Parathyroid adenoma (tissue), 2 donors: ENCODE measurements around the gene PNPLA3.

Experiments
- H2AFZ ChIP-seq: fragments of 300-600 bp; sonication (generic); one replicate; pipeline ENCODE4 v1.7.0; 2017; ENCODE audit warnings: antibody characterized with exemption, mild to moderate bottlenecking
- H3K27ac ChIP-seq: fragments of 300-600 bp; sonication (generic); one replicate; pipeline ENCODE4 v1.7.0; 2017
- H3K27me3 ChIP-seq: fragments of 300-600 bp; sonication (generic); one replicate; pipeline ENCODE4 v1.7.0; 2017; ENCODE audit warnings: low read length; ENCODE audit not compliant: control insufficient read depth, insufficient read depth
- H3K36me3 ChIP-seq: fragments of 300-600 bp; sonication (generic); one replicate; pipeline ENCODE4 v1.7.0; 2017; ENCODE audit warnings: low read length; ENCODE audit not compliant: control insufficient read depth, insufficient read depth
- H3K4me1 ChIP-seq: fragments of 300-600 bp; sonication (generic); one replicate; pipeline ENCODE4 v1.7.0; 2017; ENCODE audit warnings: control low read depth
- H3K4me2 ChIP-seq: fragments of 300-600 bp; sonication (generic); one replicate; pipeline ENCODE4 v1.7.0; 2017; ENCODE audit warnings: low read length
- H3K4me3 ChIP-seq: fragments of 300-600 bp; sonication (generic); one replicate; pipeline ENCODE4 v1.7.0; 2017; ENCODE audit warnings: low read depth, low read length
- H3K79me2 ChIP-seq: fragments of 300-600 bp; sonication (generic); one replicate; pipeline ENCODE4 v1.7.0; 2017; ENCODE audit warnings: control low read depth
- H3K9ac ChIP-seq: fragments of 300-600 bp; sonication (generic); one replicate; pipeline ENCODE4 v1.7.0; 2017; ENCODE audit warnings: mild to moderate bottlenecking
- H3K9me3 ChIP-seq: fragments of 300-600 bp; sonication (generic); one replicate; pipeline ENCODE4 v1.7.0; 2017; ENCODE audit warnings: low read length; ENCODE audit not compliant: control insufficient read depth
- TF ChIP-seq, protein P1 (sequence below): fragments of 300-600 bp; sonication (generic); IDR thresholded peaks from one replicate; pipeline ENCODE4 v1.7.0; 2017; ENCODE audit warnings: antibody characterized with exemption, mild to moderate bottlenecking
- donor health status: primary hyperparathyroidism.

The PNPLA3 gene

DNA sequence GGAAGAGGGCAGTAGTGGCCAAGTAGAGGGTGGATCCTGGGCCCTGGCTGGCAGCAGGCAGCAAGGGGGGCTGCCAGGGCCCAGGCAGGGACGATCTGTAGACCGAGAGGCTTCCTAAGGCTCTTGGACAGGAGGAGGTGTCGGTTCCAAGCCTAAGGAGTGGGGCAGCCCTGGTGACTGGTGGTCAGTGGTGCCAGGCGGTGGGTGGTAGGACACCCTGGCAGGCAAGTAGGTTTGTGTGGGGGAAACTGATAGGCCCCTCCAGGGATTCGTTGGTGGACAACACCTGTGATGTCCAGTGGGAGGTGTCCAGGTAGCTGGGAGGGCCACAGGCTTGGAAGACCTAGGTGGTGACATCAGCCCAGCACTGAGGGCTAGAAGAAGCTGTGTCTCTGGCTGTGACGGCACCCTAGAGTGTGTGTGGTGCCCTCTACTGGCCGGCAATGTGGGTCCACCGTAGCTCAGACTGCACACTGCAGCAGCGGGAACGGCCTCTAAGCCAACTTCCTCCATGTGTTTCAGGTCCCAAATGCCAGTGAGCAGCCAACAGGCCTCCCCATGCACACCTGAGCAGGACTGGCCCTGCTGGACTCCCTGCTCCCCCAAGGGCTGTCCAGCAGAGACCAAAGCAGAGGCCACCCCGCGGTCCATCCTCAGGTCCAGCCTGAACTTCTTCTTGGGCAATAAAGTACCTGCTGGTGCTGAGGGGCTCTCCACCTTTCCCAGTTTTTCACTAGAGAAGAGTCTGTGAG is 22.2 kb downstream of the PNPLA3 start:
- H3K27ac ChIP-seq = no peak overlapping the region
- H3K9ac ChIP-seq = no peak overlapping the region
- H3K79me2 ChIP-seq = no peaks in the 10 kb centered on the region
- no peak overlapping the region for H3K4me2 ChIP-seq
- H3K4me3 ChIP-seq = no peak overlapping the region
- no peaks in the 10 kb centered on the region for H3K9me3 ChIP-seq
- no peak overlapping the region for H2AFZ ChIP-seq
- TF ChIP-seq, protein P1, sequence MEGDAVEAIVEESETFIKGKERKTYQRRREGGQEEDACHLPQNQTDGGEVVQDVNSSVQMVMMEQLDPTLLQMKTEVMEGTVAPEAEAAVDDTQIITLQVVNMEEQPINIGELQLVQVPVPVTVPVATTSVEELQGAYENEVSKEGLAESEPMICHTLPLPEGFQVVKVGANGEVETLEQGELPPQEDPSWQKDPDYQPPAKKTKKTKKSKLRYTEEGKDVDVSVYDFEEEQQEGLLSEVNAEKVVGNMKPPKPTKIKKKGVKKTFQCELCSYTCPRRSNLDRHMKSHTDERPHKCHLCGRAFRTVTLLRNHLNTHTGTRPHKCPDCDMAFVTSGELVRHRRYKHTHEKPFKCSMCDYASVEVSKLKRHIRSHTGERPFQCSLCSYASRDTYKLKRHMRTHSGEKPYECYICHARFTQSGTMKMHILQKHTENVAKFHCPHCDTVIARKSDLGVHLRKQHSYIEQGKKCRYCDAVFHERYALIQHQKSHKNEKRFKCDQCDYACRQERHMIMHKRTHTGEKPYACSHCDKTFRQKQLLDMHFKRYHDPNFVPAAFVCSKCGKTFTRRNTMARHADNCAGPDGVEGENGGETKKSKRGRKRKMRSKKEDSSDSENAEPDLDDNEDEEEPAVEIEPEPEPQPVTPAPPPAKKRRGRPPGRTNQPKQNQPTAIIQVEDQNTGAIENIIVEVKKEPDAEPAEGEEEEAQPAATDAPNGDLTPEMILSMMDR = peak; percentile 38
- H3K36me3 ChIP-seq = no peaks in the 10 kb centered on the region
- H3K27me3 ChIP-seq = no peaks in the 10 kb centered on the region
- no peaks in the 10 kb centered on the region for H3K4me1 ChIP-seq

DNA sequence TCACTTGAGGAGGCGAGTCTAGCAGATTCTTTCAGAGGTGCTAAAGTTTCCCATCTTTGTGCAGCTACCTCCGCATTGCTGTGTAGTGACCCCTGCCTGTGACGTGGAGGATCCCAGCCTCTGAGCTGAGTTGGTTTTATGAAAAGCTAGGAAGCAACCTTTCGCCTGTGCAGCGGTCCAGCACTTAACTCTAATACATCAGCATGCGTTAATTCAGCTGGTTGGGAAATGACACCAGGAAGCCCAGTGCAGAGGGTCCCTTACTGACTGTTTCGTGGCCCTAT is 22.7 kb downstream of the PNPLA3 start:
- no peaks in the 10 kb centered on the region for H3K36me3 ChIP-seq
- no peaks in the 10 kb centered on the region for H3K4me1 ChIP-seq
- no peak overlapping the region for H3K4me3 ChIP-seq
- no peaks in the 10 kb centered on the region for H3K9me3 ChIP-seq
- TF ChIP-seq, protein P1 = no peak
- no peak overlapping the region for H2AFZ ChIP-seq
- no peaks in the 10 kb centered on the region for H3K27me3 ChIP-seq
- no peaks in the 10 kb centered on the region for H3K79me2 ChIP-seq
- no peak overlapping the region for H3K4me2 ChIP-seq
- no peak overlapping the region for H3K27ac ChIP-seq
- no peak overlapping the region for H3K9ac ChIP-seq

DNA sequence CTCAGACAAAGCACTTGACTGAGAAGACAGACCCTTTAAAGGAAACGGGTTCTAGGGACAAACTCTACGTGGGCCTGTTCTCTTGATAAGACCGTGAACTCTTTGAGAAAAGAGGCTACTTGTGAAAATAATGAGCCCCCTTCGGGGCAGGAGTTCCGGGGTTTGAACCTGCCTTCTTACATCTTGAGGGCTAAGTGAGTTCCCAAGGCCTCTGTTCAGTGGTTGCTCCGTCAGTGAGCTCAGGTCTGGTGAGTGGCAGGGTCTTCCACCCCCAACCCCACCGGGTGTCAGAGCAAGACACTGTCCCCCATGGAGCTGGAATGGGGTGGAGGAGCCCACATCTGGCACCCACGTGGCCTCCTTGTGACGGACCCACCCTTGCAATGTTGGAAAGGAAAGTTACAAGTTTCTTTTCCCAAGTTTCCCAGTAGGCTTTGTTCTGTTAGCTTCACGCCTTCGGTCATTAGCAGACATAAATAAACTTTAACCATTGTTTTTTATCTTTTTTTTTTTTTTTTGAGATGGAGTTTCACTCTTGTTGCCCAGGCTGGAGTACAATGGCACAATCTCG is 25.3 kb downstream of the PNPLA3 start:
- Histone ChIP-seq H3K27ac (no peak overlapping the region), H3K36me3 (no peaks in the 10 kb centered on the region), H3K79me2 (no peaks in the 10 kb centered on the region), H3K27me3 (no peaks in the 10 kb centered on the region), H2AFZ (no peak overlapping the region), H3K9me3 (no peaks in the 10 kb centered on the region), H3K9ac (no peak overlapping the region), H3K4me1 (no peaks in the 10 kb centered on the region), H3K4me3 (no peak overlapping the region), H3K4me2 (no peak overlapping the region)
- TF ChIP-seq, protein P1 = no peak

DNA sequence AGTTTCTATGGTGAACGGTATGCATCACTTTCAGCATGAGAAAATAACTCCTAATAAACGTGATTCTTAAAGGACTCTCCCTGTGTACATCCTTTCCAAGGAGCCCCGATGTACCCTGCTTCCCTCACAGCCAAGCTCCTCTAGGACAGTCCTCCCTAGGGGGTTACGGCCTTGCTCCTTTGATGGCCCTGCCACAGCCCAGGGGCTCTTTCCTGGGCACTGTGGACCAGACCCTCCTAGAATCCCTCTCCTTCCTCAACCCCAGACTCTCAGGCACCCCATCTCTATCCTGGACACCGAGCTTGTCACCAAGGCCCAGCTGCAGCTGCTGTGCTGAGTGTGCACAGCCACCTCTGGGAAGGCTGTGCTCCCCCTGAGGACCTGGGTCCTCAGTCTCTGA is 27.8 kb downstream of the PNPLA3 start:
- no peak overlapping the region for H3K9ac ChIP-seq
- no peaks in the 10 kb centered on the region for H3K79me2 ChIP-seq
- no peak overlapping the region for H2AFZ ChIP-seq
- TF ChIP-seq, protein P1 = no peak
- H3K4me1 ChIP-seq = peaks cover 2% of the 10 kb centered on the region
- no peaks in the 10 kb centered on the region for H3K36me3 ChIP-seq
- no peaks in the 10 kb centered on the region for H3K27me3 ChIP-seq
- H3K4me2 ChIP-seq = no peak overlapping the region
- H3K4me3 ChIP-seq = no peak overlapping the region
- no peak overlapping the region for H3K27ac ChIP-seq
- H3K9me3 ChIP-seq = no peaks in the 10 kb centered on the region

DNA sequence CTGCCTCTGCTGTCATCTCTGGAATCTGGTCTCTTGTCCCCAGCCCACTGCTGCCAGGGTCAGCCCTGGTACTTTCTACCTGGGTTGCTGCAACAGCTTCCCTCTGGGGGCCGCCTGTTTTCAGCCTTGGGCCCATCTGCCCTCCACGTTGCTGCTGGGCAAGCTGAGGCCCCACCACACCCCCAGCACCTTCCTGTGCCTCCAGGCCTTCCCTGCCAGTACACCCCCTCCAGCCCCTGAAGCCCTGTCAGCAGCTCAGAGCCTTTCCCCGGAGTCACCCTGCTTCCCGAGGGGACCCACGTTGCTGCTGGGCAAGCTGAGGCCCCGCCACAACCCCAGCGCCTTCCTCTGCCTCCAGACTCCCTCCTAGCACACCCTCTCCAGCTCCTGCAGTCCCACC is 28.4 kb downstream of the PNPLA3 start:
- Histone ChIP-seq H3K27ac (no peak overlapping the region), H3K9me3 (no peaks in the 10 kb centered on the region), H2AFZ (no peak overlapping the region), H3K4me3 (no peak overlapping the region), H3K4me1 (peaks cover 4% of the 10 kb centered on the region), H3K27me3 (no peaks in the 10 kb centered on the region), H3K36me3 (no peaks in the 10 kb centered on the region), H3K9ac (no peak overlapping the region), H3K4me2 (no peak overlapping the region), H3K79me2 (no peaks in the 10 kb centered on the region)
- TF ChIP-seq, protein P1 = no peak
